ENCODE measurements around the gene LDAH. TPM values are rescaled to one million over a fixed set of nuclear protein-coding genes. Genes with fewer than 3 reads are reported as not detected.

Gene LDAH
- total and polyA plus RNA-seq, 2 donors (not counting 3 experiments of a cell fraction or from before 2014, with no cell fraction given), result 12.3 to 24.0 TPM

DNA sequence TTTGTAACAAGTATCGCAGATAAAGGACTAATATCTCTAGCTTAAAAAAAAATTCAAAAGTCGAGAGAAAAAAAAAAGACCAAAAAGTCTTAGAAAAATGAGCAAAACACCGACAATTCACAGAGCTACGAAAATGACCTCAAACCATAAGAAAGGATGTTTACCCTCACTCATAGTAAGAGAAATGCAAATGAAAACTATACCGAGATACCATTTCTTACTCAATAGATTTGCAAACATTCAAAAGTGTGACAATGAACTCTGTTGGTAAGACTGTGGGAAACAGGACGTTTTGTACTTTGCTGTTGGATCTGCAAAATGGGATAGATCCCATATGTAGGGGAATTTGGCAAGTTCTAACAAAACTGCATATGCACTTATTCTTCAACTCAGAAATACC lies 39.9 kb upstream of the LDAH start:
- no peaks in the 10 kb centered on the region for H3K4me1 ChIP-seq (ENCODE audit: control insufficient read depth, extremely low read depth, insufficient read depth, low read length)
- no peak for TF ChIP-seq FOS (IDR thresholded peaks at IDR 0.05; ENCODE audit: borderline replicate concordance, insufficient read depth, low read length)
- TF ChIP-seq, protein P1, sequence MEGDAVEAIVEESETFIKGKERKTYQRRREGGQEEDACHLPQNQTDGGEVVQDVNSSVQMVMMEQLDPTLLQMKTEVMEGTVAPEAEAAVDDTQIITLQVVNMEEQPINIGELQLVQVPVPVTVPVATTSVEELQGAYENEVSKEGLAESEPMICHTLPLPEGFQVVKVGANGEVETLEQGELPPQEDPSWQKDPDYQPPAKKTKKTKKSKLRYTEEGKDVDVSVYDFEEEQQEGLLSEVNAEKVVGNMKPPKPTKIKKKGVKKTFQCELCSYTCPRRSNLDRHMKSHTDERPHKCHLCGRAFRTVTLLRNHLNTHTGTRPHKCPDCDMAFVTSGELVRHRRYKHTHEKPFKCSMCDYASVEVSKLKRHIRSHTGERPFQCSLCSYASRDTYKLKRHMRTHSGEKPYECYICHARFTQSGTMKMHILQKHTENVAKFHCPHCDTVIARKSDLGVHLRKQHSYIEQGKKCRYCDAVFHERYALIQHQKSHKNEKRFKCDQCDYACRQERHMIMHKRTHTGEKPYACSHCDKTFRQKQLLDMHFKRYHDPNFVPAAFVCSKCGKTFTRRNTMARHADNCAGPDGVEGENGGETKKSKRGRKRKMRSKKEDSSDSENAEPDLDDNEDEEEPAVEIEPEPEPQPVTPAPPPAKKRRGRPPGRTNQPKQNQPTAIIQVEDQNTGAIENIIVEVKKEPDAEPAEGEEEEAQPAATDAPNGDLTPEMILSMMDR (IDR thresholded peaks at IDR 0.05; ENCODE audit: extremely low read depth in 1 of 2, insufficient read depth in 1 of 2, low read depth in 1 of 2, low read length in 2 of 2), result no peak
- TF ChIP-seq, protein P2, sequence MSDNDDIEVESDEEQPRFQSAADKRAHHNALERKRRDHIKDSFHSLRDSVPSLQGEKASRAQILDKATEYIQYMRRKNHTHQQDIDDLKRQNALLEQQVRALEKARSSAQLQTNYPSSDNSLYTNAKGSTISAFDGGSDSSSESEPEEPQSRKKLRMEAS (IDR thresholded peaks at IDR 0.05; ENCODE audit: insufficient read depth, insufficient read length), result no peak
- no peak for TF ChIP-seq JUN (IDR thresholded peaks at IDR 0.05; ENCODE audit: borderline replicate concordance, insufficient read depth, insufficient read length, low read depth)
- TF ChIP-seq POLR2A (IDR thresholded peaks at IDR 0.05; ENCODE audit: low read depth, low read length), result no peak
- no peak for TF ChIP-seq POLR2AphosphoS5 (IDR thresholded peaks at IDR 0.05; ENCODE audit: insufficient read depth, low read depth, low read length)
- TF ChIP-seq GATA2 (IDR thresholded peaks at IDR 0.05; ENCODE audit: insufficient read depth, insufficient read length, low read depth, low read length), result no peak
- TF ChIP-seq MYC (IDR thresholded peaks at IDR 0.05; ENCODE audit: low read depth, low read length), result no peak
- no peak for TF ChIP-seq EZH2 (IDR thresholded peaks at IDR 0.05; ENCODE audit: borderline replicate concordance, low read depth, low read length, severe bottlenecking)
- no peaks in the 10 kb centered on the region for H4K20me1 ChIP-seq (replicated peaks; ENCODE audit: control insufficient read depth, extremely low read depth, insufficient read depth, low read length)
- no peak overlapping the region for H3K4me2 ChIP-seq (ENCODE audit: insufficient read depth, low read length)
- dilution Hi-C loops (cut with MboI; ENCODE audit: extremely low pct_ligation_motif_present, low sequenced_read_pairs) (no loop called here), intact Hi-C loops (cut with micrococcal nuclease) (no loop called here)
- no peaks in the 10 kb centered on the region for H3K9me1 ChIP-seq (replicated peaks; ENCODE audit: control insufficient read depth, extremely low read depth, insufficient read depth, low read length)
- FAIRE-seq (no peak), DNase-seq (ENCODE audit: low read depth, low spot score) (no peak)
- ChIA-PET POLR2A (no interaction called here), CTCF (interaction anchor here (1.0 to 2.1 kb wide), 2 partner anchors 63 to 201 kb away, joined by 3 to 6 read pairs; no protein-coding TSS in a partner anchor)
- H3K4me3 ChIP-seq (replicated peaks in 1 of 3; ENCODE audit: insufficient read depth in 1 of 3, low read depth in 1 of 3, low read length in 3 of 3), result no peak overlapping the region
- peaks cover 2 to 3% of the 10 kb centered on the region in 2 experiments for H3K27me3 ChIP-seq (ENCODE audit: control insufficient read depth in 2 of 2, insufficient read depth in 2 of 2, low read length in 2 of 2)
- no TSS peak for BruUV-seq (replicated peaks)
- no peaks in the 10 kb centered on the region for H3K79me2 ChIP-seq (ENCODE audit: control insufficient read depth, insufficient read depth, low read length)
- no peak overlapping the region for H2AFZ ChIP-seq (ENCODE audit: low read depth, low read length)
- no peak overlapping the region for H3K9ac ChIP-seq (replicated peaks; ENCODE audit: extremely low read depth, insufficient read depth, low read length)
- no peak overlapping the region for H3K27ac ChIP-seq (ENCODE audit: insufficient read depth, low read depth, low read length)
- no peaks in the 10 kb centered on the region for H3K36me3 ChIP-seq (ENCODE audit: control insufficient read depth in 2 of 2, extremely low read depth in 1 of 2, insufficient read depth in 2 of 2, low read length in 2 of 2)
- H3K9me3 ChIP-seq (replicated peaks; ENCODE audit: control insufficient read depth, insufficient read depth, low read length), result no peaks in the 10 kb centered on the region

Measured in endothelial cell of umbilical vein (primary cell).